Measurements from ENCODE around the gene C3orf80. TPM values are rescaled to one million over a fixed set of nuclear protein-coding genes. Genes with fewer than 3 reads are reported as not detected.
"Not testable (repeated sequence)": the region's sequence is repeated elsewhere in the genome, so short reads cannot be mapped to it uniquely, and the experiment has no call there.

The C3orf80 gene
- total and polyA plus RNA-seq, 2 donors from 2014 or later: 0.13 to 0.63 TPM

DNA sequence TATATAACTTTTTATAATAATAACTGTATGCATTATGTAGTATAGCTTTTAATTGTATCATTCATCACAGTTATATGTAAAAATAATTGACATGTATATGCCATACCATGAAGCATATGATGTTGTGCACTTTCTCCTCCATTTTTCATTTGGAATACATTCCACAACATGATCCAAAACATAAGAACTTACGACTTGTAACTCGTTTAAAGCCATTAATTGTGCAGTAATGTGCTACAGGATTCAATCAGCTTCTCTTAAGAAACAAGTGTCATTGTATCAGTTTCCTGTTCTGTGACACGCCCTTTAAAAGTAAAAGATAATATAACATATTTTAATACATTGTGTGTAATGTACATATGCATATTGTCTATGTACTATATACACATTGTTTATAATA, 2.2 kb downstream of the C3orf80 start:
- Histone ChIP-seq H3K27me3 (ENCODE audit: control insufficient read depth, insufficient read depth, low read length) (peaks cover 18% of the 10 kb centered on the region), H3K9me3 (ENCODE audit: control insufficient read depth in 2 of 3, insufficient read depth in 1 of 3, low read length in 3 of 3) (no peaks in the 10 kb centered on the region), H3K27ac (ENCODE audit: low read depth in 2 of 2, low read length in 2 of 2) (no peak overlapping the region), H3K4me1 (ENCODE audit: control insufficient read depth in 2 of 3, insufficient read depth in 2 of 3, low read depth in 1 of 3, low read length in 3 of 3) (peaks cover 0 to 9% (median 0%) of the 10 kb centered on the region in 3 donors), H3K9ac (ENCODE audit: low read length in 3 of 3) (no peak overlapping the region), H3K36me3 (ENCODE audit: control insufficient read depth in 2 of 3, insufficient read depth in 3 of 3, low read length in 3 of 3) (no peaks in the 10 kb centered on the region), H3K4me3 (ENCODE audit: low read length in 3 of 3) (no peak overlapping the region)
- DNase-seq: no peak
- FAIRE-seq: no peak
- TF ChIP-seq, protein P1, sequence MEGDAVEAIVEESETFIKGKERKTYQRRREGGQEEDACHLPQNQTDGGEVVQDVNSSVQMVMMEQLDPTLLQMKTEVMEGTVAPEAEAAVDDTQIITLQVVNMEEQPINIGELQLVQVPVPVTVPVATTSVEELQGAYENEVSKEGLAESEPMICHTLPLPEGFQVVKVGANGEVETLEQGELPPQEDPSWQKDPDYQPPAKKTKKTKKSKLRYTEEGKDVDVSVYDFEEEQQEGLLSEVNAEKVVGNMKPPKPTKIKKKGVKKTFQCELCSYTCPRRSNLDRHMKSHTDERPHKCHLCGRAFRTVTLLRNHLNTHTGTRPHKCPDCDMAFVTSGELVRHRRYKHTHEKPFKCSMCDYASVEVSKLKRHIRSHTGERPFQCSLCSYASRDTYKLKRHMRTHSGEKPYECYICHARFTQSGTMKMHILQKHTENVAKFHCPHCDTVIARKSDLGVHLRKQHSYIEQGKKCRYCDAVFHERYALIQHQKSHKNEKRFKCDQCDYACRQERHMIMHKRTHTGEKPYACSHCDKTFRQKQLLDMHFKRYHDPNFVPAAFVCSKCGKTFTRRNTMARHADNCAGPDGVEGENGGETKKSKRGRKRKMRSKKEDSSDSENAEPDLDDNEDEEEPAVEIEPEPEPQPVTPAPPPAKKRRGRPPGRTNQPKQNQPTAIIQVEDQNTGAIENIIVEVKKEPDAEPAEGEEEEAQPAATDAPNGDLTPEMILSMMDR (IDR thresholded peaks at IDR 0.05; ENCODE audit: borderline replicate concordance, extremely low read depth, insufficient read depth): no peak
- intact Hi-C loops (cut with DNase I): no loop called here

DNA sequence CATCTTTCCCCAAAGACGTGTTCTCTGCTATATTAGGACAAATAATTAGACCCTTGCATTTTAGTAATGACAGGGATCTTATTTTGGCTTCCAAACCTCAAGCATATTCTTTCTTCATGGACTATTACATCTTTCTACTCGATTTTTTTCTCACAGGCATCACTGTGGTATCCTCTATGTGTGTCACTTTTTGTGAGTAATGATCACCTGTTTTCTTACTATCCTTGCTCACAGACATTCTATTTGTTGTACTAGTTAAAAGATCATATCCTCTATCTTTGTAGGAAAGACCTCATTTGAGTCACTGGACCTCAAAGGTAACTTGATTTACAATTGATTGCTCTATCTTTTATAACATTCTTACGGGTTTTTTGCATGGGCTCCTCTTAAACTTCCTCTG, 6.8 kb downstream of the C3orf80 start:
- intact Hi-C loops (cut with DNase I): no loop called here
- H3K9me3 ChIP-seq (ENCODE audit: control insufficient read depth in 2 of 3, insufficient read depth in 1 of 3, low read length in 3 of 3): no peaks in the 10 kb centered on the region
- H3K27me3 ChIP-seq (ENCODE audit: control insufficient read depth, insufficient read depth, low read length): peaks cover 9% of the 10 kb centered on the region
- DNase-seq (no peak), FAIRE-seq (no peak)
- TF ChIP-seq, protein P1 (IDR thresholded peaks at IDR 0.05; ENCODE audit: borderline replicate concordance, extremely low read depth, insufficient read depth): no peak
- no peak overlapping the region for H3K27ac ChIP-seq (ENCODE audit: low read depth in 2 of 2, low read length in 2 of 2)
- no peak overlapping the region for H3K9ac ChIP-seq (ENCODE audit: low read length in 3 of 3)
- no peaks in the 10 kb centered on the region for H3K36me3 ChIP-seq (ENCODE audit: control insufficient read depth in 2 of 3, insufficient read depth in 3 of 3, low read length in 3 of 3)
- no peaks in the 10 kb centered on the region for H3K4me1 ChIP-seq (ENCODE audit: control insufficient read depth in 2 of 3, insufficient read depth in 2 of 3, low read depth in 1 of 3, low read length in 3 of 3)
- no peak overlapping the region for H3K4me3 ChIP-seq (ENCODE audit: low read length in 3 of 3)

- FAIRE-seq; intact Hi-C loops (cut with DNase I): not testable (repeated sequence)
Observed at GRCh38 chr3:160240719-160241118, 15.5 kb downstream of the C3orf80 start.

DNA sequence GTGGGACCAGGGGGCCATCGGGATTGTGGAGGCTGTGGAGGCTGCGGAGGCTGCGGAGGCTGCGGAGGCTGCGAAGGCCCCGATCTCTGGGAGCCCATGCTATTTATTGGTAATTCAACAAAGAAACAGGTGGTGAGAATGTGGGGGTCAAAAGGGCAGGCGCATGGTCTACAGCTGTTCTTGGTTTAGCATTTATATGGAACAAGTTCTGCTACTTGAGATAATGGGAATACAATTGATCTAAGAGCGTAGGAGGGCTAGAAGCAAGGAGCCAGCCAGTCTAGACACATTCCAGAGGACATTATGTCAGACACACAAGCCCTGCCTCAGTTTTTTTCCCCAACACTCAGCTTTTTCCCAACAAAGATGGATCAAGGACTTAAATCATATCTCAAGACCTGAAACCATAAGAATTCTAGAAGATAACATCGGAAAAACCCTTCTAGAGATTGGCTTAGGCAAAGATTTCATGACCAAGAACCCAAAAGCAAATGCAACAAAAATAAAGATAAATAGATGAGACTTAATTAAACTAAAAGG, 20.1 kb downstream of the C3orf80 start:
- Histone ChIP-seq H3K4me1 (ENCODE audit: control insufficient read depth in 2 of 3, insufficient read depth in 2 of 3, low read depth in 1 of 3, low read length in 3 of 3) (no peaks in the 10 kb centered on the region), H3K27ac (ENCODE audit: low read depth in 2 of 2, low read length in 2 of 2) (no peak overlapping the region), H3K27me3 (ENCODE audit: control insufficient read depth, insufficient read depth, low read length) (no peaks in the 10 kb centered on the region), H3K36me3 (ENCODE audit: control insufficient read depth in 2 of 3, insufficient read depth in 3 of 3, low read length in 3 of 3) (no peaks in the 10 kb centered on the region), H3K9me3 (ENCODE audit: control insufficient read depth in 2 of 3, insufficient read depth in 1 of 3, low read length in 3 of 3) (no peaks in the 10 kb centered on the region), H3K4me3 (ENCODE audit: low read length in 3 of 3) (no peak overlapping the region), H3K9ac (ENCODE audit: low read length in 3 of 3) (no peak overlapping the region)
- intact Hi-C loops (cut with DNase I): no loop called here
- TF ChIP-seq, protein P1 (IDR thresholded peaks at IDR 0.05; ENCODE audit: borderline replicate concordance, extremely low read depth, insufficient read depth): no peak
- no peak for DNase-seq
- FAIRE-seq: no peak

More at GRCh38 chr3:160240719-160241118, 15.5 kb downstream of the C3orf80 start:
- H3K36me3 ChIP-seq (ENCODE audit: control insufficient read depth in 2 of 3, insufficient read depth in 3 of 3, low read length in 3 of 3); H3K4me3 ChIP-seq (ENCODE audit: low read length in 3 of 3); H3K27me3 ChIP-seq (ENCODE audit: control insufficient read depth, insufficient read depth, low read length); DNase-seq; H3K4me1 ChIP-seq (ENCODE audit: control insufficient read depth in 2 of 3, insufficient read depth in 2 of 3, low read depth in 1 of 3, low read length in 3 of 3); H3K27ac ChIP-seq (ENCODE audit: low read depth in 2 of 2, low read length in 2 of 2); H3K9me3 ChIP-seq (ENCODE audit: control insufficient read depth in 2 of 3, insufficient read depth in 1 of 3, low read length in 3 of 3); H3K9ac ChIP-seq (ENCODE audit: low read length in 3 of 3): not testable (repeated sequence)
